Muscle of leg (tissue), 11 donors: ENCODE data around the gene NLGN1. TPM values are rescaled to one million over a fixed set of nuclear protein-coding genes. Genes with fewer than 3 reads are reported as not detected.

Experiments
- DNase-seq: peaks from one replicate; pipeline ENCODE4 v3.0.0; 2013
- H3K27ac ChIP-seq: one replicate; pipeline ENCODE4 v1.5.1; 2013; ENCODE audit warnings: mild to moderate bottlenecking, low read length, control low read depth
- H3K27me3 ChIP-seq: one replicate; pipeline ENCODE4 v1.6.1; 2013; ENCODE audit warnings: low read length; ENCODE audit not compliant: control insufficient read depth, insufficient read depth
- H3K36me3 ChIP-seq: one replicate; pipeline ENCODE4 v1.6.1; 2013; ENCODE audit warnings: low read length; ENCODE audit not compliant: control insufficient read depth, insufficient read depth
- H3K4me1 ChIP-seq: one replicate; pipeline ENCODE4 v1.6.1; 2013; ENCODE audit warnings: low read length; ENCODE audit not compliant: control insufficient read depth, insufficient read depth
- H3K4me3 ChIP-seq: one replicate; pipeline ENCODE4 v1.5.1; 2013; ENCODE audit warnings: low read length, control low read depth
- H3K9me3 ChIP-seq: replicated peaks from 2 replicates; pipeline ENCODE4 v1.6.1; 2013; ENCODE audit warnings: low read depth, low read length; ENCODE audit not compliant: control insufficient read depth
- WGBS: methylation state at CpG from one replicate; pipeline ENCODE4 v1.1.5; 2013; ENCODE audit warnings: missing lambda C conversion rate; ENCODE audit not compliant: insufficient coverage; 5-methylcytosine and 5-hydroxymethylcytosine counted together
- polyA plus RNA-seq, 8 donors: library from polyadenylated mRNA; unstranded; fragments of 120-200 nt; gene quantifications; one replicate each; pipeline versions ENCODE4 v1.2.1 to v1.2.3, GENCODE V29; 2013; ENCODE audit warnings: inconsistent platforms in 1 of 8, low replicate concordance in 1 of 8; ENCODE audit not compliant: insufficient read length in 8 of 8, insufficient read depth in 1 of 8
- total RNA-seq: library from RNA; stranded (reverse); fragments of 120-200 nt; gene quantifications from one replicate; pipeline ENCODE4 v1.2.4, GENCODE V29; 2013

NLGN1 gene
- total and polyA plus RNA-seq, 9 donors = 0.95 to 8.5 (median 2.7) TPM

- no peak overlapping the region for H3K4me3 ChIP-seq
- no peak overlapping the region for H3K27ac ChIP-seq
- no peaks in the 10 kb centered on the region for H3K27me3 ChIP-seq
- no peaks in the 10 kb centered on the region for H3K4me1 ChIP-seq
- H3K9me3 ChIP-seq = no peaks in the 10 kb centered on the region
- WGBS = no CpG with 5 or more reads among the region's 3 CpGs
- no peaks in the 10 kb centered on the region for H3K36me3 ChIP-seq
- no peak for DNase-seq
These were observed 442.3 kb downstream of the NLGN1 start for GRCh38 chr3:173839859-173840258.

GRCh38 chr3:173841334-173841733, 443.8 kb downstream of the NLGN1 start:
- 89% methylated on average over 1 of the region's 1 CpG for WGBS
- no peaks in the 10 kb centered on the region for H3K27me3 ChIP-seq

GRCh38 chr3:173843060-173843459, 445.5 kb downstream of the NLGN1 start:
- Histone ChIP-seq H3K4me3 (no peak overlapping the region), H3K27ac (no peak overlapping the region), H3K4me1 (no peaks in the 10 kb centered on the region), H3K9me3 (no peaks in the 10 kb centered on the region), H3K27me3 (no peaks in the 10 kb centered on the region), H3K36me3 (no peaks in the 10 kb centered on the region)
- WGBS = 64% methylated on average over 2 of the region's 3 CpGs
- no peak for DNase-seq

More at GRCh38 chr3:173841334-173841733, 443.8 kb downstream of the NLGN1 start:
- H3K4me3 ChIP-seq = no peak overlapping the region
- H3K4me1 ChIP-seq = no peaks in the 10 kb centered on the region
- H3K27ac ChIP-seq = no peak overlapping the region
- H3K9me3 ChIP-seq = no peaks in the 10 kb centered on the region
- H3K36me3 ChIP-seq = no peaks in the 10 kb centered on the region
- no peak for DNase-seq

GRCh38 chr3:173846584-173846983, 449.0 kb downstream of the NLGN1 start:
- Histone ChIP-seq H3K27ac (no peak overlapping the region), H3K9me3 (no peaks in the 10 kb centered on the region), H3K36me3 (no peaks in the 10 kb centered on the region), H3K4me1 (no peaks in the 10 kb centered on the region), H3K27me3 (no peaks in the 10 kb centered on the region), H3K4me3 (no peak overlapping the region)
- no peak for DNase-seq
- WGBS = no CpG with 5 or more reads among the region's 2 CpGs

DNA sequence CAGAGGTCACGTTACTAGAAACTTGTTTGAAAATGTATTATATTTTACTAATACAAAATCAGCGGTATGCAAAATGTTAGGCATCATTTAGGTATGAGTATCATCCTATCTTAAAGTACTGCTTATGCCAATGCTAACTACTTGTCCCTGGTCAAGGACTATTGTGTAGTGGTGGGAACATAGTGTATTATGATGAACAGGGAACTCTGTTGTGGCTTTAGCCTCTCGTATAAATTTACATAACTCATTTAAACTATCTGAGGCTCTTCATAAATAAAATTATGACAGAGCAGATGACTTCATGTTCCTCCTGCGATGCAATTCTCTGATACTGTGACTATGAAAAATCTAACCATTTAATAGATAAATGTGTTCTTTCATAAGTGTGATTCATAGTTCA, 451.9 kb downstream of the NLGN1 start:
- Histone ChIP-seq H3K27ac (no peak overlapping the region), H3K4me3 (no peak overlapping the region), H3K9me3 (no peaks in the 10 kb centered on the region), H3K4me1 (no peaks in the 10 kb centered on the region), H3K36me3 (no peaks in the 10 kb centered on the region), H3K27me3 (no peaks in the 10 kb centered on the region)
- WGBS = no CpG with 5 or more reads among the region's 4 CpGs
- no peak for DNase-seq

DNA sequence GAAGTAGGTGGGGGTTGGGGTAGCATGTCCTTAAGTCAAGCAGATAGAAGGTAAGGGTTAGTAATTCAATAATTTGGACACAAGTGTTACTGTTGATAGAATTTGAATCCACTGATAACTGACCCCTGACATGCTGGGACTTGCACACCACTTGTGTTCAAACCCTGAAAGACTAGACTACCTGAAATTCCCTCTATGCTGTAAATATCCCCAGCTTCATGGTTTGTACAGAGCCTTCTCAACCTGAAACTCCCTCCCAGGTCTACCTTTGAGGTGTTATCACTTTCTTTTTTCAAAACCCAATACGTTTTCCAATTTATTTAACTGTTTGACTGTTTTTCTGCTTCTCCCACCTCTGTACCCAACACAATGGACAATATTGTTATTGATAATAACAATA, 459.6 kb downstream of the NLGN1 start:
- WGBS = no CpG with 5 or more reads among the region's 1 CpG
- Histone ChIP-seq H3K9me3 (no peaks in the 10 kb centered on the region), H3K36me3 (no peaks in the 10 kb centered on the region), H3K4me3 (no peak overlapping the region), H3K27ac (no peak overlapping the region), H3K27me3 (no peaks in the 10 kb centered on the region), H3K4me1 (no peaks in the 10 kb centered on the region)
- no peak for DNase-seq

DNA sequence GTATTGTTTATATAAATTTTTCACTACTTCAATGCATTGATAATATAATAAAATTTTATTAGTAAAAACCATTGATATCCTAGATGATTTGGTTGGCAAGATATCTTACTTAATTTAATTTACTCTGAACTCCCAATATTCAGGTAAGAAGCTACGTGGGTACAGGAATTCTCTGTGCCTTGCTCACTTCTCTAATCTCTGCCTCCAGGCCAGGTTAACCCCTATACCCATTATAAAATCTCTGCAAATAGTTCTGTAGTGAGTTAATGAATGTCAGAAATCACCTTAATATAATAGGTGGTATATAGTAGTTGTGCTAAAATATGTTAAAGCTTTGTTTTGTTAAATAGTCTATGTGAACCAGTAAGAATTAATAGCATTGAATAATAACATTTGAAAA, 465.2 kb downstream of the NLGN1 start:
- Histone ChIP-seq H3K4me1 (no peaks in the 10 kb centered on the region), H3K27me3 (no peaks in the 10 kb centered on the region), H3K27ac (no peak overlapping the region), H3K36me3 (no peaks in the 10 kb centered on the region), H3K9me3 (no peaks in the 10 kb centered on the region), H3K4me3 (no peak overlapping the region)
- no CpG with 5 or more reads among the region's 1 CpG for WGBS
- DNase-seq = no peak

- 83% methylated on average over 1 of the region's 2 CpGs for WGBS
- DNase-seq = no peak
- no peak overlapping the region for H3K27ac ChIP-seq
- no peaks in the 10 kb centered on the region for H3K36me3 ChIP-seq
- H3K9me3 ChIP-seq = no peaks in the 10 kb centered on the region
- H3K4me3 ChIP-seq = no peak overlapping the region
- H3K27me3 ChIP-seq = no peaks in the 10 kb centered on the region
- no peaks in the 10 kb centered on the region for H3K4me1 ChIP-seq
These were observed 466.0 kb downstream of the NLGN1 start for GRCh38 chr3:173863551-173863950.

DNA sequence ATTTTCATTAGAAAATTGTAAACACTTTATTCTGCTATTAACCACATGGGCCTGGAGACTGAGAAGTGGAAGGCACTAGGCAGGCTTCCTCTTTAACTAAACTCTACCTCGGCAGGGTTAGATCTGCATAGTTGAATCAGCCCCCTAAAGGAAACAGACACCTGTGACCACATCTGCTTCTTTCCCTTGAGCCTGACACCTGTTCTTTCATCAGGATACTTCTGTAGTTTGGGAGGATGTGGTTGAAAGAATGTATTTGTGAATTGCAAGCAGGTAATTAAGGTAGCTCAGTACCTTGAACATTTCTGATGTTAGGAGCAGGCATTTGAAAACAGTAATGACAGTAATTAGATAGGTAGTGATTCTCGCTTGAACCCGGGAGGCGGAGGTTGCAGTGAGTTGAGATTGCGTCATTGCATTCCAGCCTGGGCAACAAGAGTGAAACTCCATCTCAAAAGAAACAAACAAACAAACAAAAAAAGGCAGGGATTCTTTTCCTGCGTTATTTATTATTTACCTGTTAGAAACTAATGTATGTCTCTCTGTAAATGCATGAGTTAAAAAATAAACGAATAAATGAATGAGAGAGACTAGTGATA, 468.5 kb downstream of the NLGN1 start:
- Histone ChIP-seq H3K27ac (no peak overlapping the region), H3K27me3 (no peaks in the 10 kb centered on the region), H3K36me3 (no peaks in the 10 kb centered on the region), H3K4me3 (no peak overlapping the region), H3K9me3 (no peaks in the 10 kb centered on the region), H3K4me1 (no peaks in the 10 kb centered on the region)
- no CpG with 5 or more reads among the region's 7 CpGs for WGBS
- DNase-seq = no peak

DNA sequence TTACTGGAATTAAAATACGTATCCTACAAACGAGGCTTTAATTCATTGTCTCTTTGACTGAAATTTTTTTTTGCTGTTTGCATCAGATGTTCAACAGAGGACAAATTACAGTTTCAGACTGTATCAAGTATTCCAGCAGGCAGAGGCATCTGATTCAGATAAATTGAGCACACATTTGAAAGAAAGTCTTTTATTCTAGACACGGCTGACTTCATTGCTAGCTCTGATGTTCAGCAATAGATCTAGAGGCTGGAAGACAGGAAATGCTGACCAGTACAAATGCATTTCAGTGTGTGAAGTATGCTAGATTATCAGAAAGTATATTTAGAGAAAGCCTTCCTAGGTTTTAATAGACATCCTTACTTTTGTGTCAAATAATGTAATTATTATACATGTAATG, 472.2 kb downstream of the NLGN1 start:
- DNase-seq = no peak
- H3K4me3 ChIP-seq = no peak overlapping the region
- H3K27ac ChIP-seq = no peak overlapping the region
- H3K36me3 ChIP-seq = no peaks in the 10 kb centered on the region
- no peaks in the 10 kb centered on the region for H3K9me3 ChIP-seq
- WGBS = 40% methylated on average over 1 of the region's 3 CpGs
- H3K27me3 ChIP-seq = no peaks in the 10 kb centered on the region
- H3K4me1 ChIP-seq = no peaks in the 10 kb centered on the region

- no peak for DNase-seq
- H3K27ac ChIP-seq = no peak overlapping the region
- H3K4me1 ChIP-seq = no peaks in the 10 kb centered on the region
- no peak overlapping the region for H3K4me3 ChIP-seq
- no peaks in the 10 kb centered on the region for H3K27me3 ChIP-seq
- no peaks in the 10 kb centered on the region for H3K9me3 ChIP-seq
- no CpG with 5 or more reads among the region's 4 CpGs for WGBS
- no peaks in the 10 kb centered on the region for H3K36me3 ChIP-seq
These were observed 473.4 kb downstream of the NLGN1 start for GRCh38 chr3:173870976-173871375.
